NCI-H146 (cell line): ENCODE measurements around the gene TP53I11.

Experiments
- DNase-seq: peaks from one replicate; lab custom pipeline; 2025; lab: John Stamatoyannopoulos, UW

Gene TP53I11

GRCh38 chr11:44978274-44978960, 27.7 kb upstream of the TP53I11 start:
- DNase-seq, result no peak

- peak; percentile 41 for DNase-seq
Observed at GRCh38 chr11:44977493-44977984, 26.9 kb upstream of the TP53I11 start.

- DNase-seq, result no peak
Observed at GRCh38 chr11:44976576-44976975, 25.9 kb upstream of the TP53I11 start.

DNA sequence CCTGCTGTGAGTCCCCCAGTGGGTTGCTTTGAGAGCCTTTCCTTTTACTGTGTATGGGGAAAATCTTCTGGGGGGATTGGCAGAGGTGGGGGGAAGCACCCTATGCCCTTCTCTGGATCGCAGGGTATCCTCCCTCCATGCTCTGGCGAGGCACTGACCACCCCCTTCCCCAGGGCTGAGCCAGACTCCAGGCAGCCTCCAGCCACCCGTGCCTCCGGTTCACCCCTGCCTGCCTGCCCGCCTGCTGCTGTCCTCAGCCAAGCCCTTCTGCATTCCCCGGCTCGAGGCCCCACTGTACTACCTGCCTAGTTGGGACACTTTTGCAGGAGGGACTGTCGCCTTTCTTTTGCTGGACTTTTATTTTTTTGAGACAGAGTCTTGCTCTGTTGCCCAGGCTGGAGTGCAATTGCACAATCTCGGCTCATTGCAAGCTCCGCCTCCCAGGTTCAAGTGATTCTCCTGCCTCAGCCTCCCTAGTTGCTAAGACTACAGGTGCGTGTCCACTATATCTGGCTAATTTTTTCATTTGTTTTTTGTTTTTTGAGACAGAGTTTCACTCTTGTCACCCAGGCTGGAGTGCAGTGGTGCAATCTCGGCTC, 23.8 kb upstream of the TP53I11 start:
- DNase-seq, result no peak

- peak; percentile 69 for DNase-seq
Observed at GRCh38 chr11:44973632-44974401, 23.1 kb upstream of the TP53I11 start.

GRCh38 chr11:44972746-44973435, 22.2 kb upstream of the TP53I11 start:
- no peak for DNase-seq

DNA sequence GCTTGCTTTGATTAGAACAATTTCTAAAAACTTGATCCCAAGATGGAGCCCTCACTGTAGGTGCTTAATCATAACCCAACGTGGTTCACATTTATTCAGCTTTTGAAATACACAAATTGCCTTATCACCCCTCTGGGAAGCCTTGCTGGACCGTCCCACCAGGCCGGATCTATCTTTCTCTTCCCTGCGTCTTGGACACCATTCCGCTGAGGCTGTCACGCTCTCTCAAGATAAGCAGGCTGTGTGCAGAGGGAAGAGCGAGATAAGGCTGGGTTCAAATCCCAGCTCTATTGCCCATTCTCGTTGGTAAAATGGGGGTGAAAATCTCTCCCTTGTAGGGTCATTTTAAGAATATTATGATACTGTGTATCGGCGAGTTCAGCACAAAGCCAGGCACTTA, 20.5 kb upstream of the TP53I11 start:
- no peak for DNase-seq

DNA sequence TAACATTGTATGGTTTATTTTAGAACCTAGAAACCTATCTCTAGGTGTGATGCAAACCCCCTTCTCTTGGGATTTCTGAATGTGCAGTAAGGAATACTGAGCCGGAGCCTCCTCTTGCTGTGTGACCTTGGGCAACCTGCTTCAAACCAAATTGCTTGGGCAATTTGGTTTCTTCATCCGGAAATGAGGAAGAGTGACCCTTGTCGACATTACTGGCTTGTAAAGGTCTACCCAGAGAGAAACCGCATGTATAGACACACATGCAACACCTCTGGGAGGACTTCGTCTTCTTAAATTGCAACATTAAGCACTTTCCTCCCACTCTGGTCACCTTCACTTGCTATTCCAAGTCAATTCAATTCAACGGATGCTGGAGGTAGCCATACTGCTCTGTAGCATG, 19.6 kb upstream of the TP53I11 start:
- DNase-seq, result no peak

DNA sequence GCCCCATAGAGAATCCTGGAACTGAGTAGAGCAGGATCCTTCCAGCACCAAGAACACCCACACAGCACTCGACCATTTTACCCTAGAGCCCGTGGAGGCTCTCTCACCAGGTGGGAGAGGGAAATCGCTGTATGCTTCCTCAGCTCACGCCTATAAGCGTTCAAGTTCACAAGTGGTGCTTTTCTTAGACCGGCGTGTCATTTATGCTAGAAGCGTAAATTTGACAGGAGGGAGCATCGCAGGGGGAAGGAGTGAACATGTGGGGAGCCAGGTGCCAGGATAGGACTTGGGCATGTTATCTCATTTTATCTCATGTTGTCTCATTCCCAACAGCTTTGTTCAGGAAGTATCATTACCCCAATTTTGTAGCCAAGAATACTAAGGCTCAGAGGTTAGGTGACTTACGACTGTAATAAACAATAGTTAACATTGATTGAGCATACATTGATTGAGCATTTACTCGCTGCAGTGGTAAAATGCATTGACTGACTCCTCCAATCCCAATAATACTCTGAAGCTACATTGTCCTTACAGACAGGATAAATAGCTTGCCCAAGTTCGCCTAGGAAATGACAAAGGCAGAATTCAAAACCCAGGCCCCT, 19.1 kb upstream of the TP53I11 start:
- no peak for DNase-seq

GRCh38 chr11:44968510-44968909, 17.8 kb upstream of the TP53I11 start:
- DNase-seq, result no peak

GRCh38 chr11:44967930-44968496, 17.3 kb upstream of the TP53I11 start:
- DNase-seq, result no peak

- DNase-seq, result no peak
Observed at GRCh38 chr11:44966694-44967093, 16.0 kb upstream of the TP53I11 start.

DNA sequence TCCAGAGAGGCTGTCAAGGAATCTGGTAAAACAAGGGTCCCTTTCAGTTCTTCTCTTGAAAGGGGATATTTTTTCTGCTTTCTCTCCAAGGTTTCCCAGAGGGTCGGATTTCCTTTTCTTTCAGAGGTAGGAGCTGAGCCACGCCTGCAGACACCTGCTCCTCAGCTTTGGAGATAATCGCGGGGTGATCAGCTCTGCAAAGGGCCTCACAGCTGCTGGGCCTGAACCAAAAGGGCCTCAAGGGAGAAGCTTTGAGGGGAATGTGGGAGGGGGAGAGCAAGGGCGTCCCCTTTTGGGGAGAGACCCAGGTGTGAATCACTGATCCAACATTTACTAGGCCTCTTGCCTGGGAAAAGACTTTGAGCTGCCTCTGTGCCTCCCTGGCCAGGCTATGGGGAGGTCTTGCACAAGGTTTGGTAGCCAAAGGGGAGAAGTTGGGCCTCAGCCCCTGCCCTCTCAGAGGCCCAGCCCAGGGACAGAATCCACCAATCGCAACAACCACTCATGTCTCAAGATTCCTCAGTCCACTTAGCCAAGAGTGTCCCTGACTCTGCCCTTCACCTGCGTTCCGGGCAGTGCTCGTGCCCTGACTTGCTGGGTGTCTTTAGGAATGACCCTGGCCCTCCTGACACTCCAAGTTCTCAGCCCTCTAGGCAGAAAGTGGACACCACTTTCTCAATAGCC, 14.0 kb upstream of the TP53I11 start:
- DNase-seq, result peak; percentile 43

- no peak for DNase-seq
Observed at GRCh38 chr11:44963948-44964347, 13.3 kb upstream of the TP53I11 start.

GRCh38 chr11:44963136-44963535, 12.5 kb upstream of the TP53I11 start:
- no peak for DNase-seq

- DNase-seq, result no peak
Observed at GRCh38 chr11:44962464-44962863, 11.8 kb upstream of the TP53I11 start.

DNA sequence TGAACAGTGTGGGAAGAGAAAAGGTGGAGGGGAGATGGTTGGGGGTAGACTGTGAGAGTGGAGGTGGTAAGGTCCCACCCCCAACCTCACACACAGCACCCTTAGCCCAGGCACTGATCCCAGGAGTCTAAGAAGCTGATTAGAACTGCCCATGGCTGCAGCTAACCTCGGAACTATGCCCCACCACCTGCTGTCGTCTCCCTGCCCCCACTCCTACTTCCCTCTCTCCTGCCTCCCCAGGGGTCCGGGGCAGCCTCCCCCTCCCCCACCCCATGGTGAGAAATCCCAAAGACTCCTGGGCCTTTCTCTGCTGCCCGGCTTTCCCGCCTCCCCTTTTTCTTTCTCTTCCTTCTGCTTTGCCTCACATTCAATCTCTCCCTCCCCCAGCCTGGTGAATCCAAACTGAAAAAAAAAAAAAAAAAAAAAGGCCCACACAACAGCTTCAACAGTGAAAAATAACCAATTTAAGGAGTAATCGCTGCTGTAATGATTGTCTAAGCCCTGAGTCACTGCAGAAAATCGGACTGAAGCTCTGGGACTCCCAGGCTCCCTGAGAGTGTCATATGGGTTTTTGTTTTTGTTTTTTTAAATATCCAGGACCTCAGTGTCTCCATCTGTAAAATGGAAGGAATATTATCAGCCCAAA, 9.6 kb upstream of the TP53I11 start:
- no peak for DNase-seq

GRCh38 chr11:44959064-44959463, 8.4 kb upstream of the TP53I11 start:
- peak; percentile 22 for DNase-seq

DNA sequence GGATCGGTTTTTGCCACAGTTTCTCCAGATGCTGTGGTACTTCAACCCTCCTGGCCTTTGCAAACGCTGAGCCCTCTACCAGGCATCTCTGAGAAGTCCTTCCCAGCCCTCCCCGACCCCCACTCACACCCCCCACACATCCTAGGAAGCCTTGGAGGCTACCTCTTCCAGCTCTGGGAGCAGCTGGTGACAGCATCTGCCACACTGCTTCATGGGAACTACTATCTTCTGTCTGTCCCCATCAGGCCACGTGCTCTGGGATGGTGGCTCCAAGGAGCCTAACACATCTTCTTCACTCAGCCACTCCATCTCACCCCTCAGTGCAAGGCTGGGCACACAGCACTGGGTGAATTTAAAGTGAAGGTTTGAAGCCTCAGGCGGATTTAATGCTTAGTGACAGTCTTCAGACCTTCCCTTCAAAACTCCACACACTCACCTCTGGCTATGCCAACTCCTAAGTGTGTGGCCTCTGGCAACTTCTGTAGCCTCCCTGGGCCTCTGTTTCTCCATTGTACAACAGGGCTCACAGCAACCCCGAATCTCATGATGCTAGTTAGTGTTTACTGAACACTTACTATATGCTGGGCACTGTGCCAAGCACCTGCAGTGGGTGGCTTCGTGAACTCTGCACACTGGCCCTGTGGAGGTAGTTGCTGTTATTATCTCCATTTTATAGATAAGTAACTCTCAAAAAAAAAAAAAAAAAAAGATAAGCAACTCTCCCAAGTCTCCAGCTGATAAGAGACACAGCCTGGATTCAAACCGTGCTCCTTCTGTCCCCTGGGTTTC, 7.3 kb upstream of the TP53I11 start:
- peak; percentile 67 for DNase-seq

DNA sequence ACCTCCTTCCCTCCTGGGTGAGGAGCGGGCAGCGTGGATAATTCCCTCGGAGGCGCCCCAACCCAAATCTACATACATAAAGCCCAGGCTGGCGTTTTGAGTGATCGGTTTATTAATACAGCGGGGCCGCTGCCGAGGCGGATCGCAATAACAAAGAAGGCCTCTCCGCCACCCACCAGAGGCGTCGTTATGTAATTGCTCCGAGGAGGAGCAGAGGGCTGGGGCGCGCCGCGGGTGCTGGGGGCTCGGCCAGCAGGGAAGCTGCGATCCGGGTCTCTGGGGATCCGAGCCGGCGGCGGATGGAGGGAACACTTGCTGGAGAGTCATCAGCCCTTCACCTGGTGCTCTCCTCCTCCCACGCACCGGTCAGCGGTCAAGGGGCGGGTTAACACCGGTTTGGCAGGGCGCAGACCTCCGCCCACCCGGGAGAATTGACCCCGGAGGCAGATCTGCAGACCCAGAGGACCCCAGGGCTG, 6.4 kb upstream of the TP53I11 start:
- DNase-seq, result peak; percentile 70
